Sigmoid colon (tissue), 4 donors: ENCODE data around the gene GNPNAT1.

Experiments used
- CTCF ChIP-seq, 4 experiments: fragments of 450-650 bp in 3 of 4; fragments of 200-600 bp in 1 of 4; IDR thresholded peaks; one replicate each; pipeline ENCODE4 v1.5.1; 2016 to 2019; ENCODE audit warnings: antibody characterized with exemption in 4 of 4, mild to moderate bottlenecking in 3 of 4, moderate library complexity in 2 of 4
- EP300 ChIP-seq, 4 donors: sonication (generic); formaldehyde crosslinking; IDR thresholded peaks; one replicate each; pipeline ENCODE4 v1.6.1; 2017; ENCODE audit warnings: antibody characterized with exemption in 4 of 4
- POLR2A ChIP-seq, 2 donors: fragments of 450-650 bp; IDR thresholded peaks; one replicate each; pipeline ENCODE4 v1.6.1; 2016; ENCODE audit warnings: antibody characterized with exemption in 2 of 2, mild to moderate bottlenecking in 2 of 2, moderate library complexity in 2 of 2
- POLR2AphosphoS5 ChIP-seq, 4 donors: sonication (generic); formaldehyde crosslinking; IDR thresholded peaks; one replicate each; pipeline ENCODE4 v1.6.1; 2017; ENCODE audit warnings: antibody characterized with exemption in 4 of 4

- TF ChIP-seq POLR2AphosphoS5 (IDR thresholded peaks at IDR 0.05) (no peak), CTCF (IDR thresholded peaks at IDR 0.05) (no peak), POLR2A (IDR thresholded peaks at IDR 0.05) (no peak), EP300 (IDR thresholded peaks at IDR 0.05) (no peak)
These were observed 4.5 kb downstream of the GNPNAT1 start for GRCh38 chr14:52786887-52787286.
